Neural cell (in vitro differentiated cells): ENCODE measurements around the gene TUB. TPM values are rescaled to one million over a fixed set of nuclear protein-coding genes. Genes with fewer than 3 reads are reported as not detected.

Source experiments
- H2AFZ ChIP-seq: fragments of 200-600, 300-800 bp; sonication (generic), shearing (Covaris generic); 2 replicates; pipeline ENCODE4 v1.6.0; 2014; ENCODE audit warnings: low read depth, mild to moderate bottlenecking, antibody characterized with exemption, low read length, moderate library complexity
- H3F3A ChIP-seq: fragments of 200-600 bp; shearing (Covaris generic); 2 replicates; pipeline ENCODE4 v1.6.1; 2016; ENCODE audit warnings: mild to moderate bottlenecking, moderate library complexity, mixed read lengths, antibody characterized with exemption, low read length; ENCODE audit not compliant: insufficient read depth, poor library complexity, severe bottlenecking
- H3K27ac ChIP-seq: fragments of 200-600, 300-800 bp; sonication (generic), shearing (Covaris generic); 2 replicates; pipeline ENCODE4 v1.5.1; 2014; ENCODE audit warnings: mild to moderate bottlenecking, low read length, moderate library complexity
- H3K27me3 ChIP-seq: fragments of 300-800, 200-600 bp; sonication (generic), shearing (Covaris generic); 2 replicates; pipeline ENCODE4 v1.6.0; 2014; ENCODE audit warnings: mild to moderate bottlenecking, low read depth, low read length, moderate library complexity; ENCODE audit not compliant: insufficient read depth
- H3K36me3 ChIP-seq: fragments of 300-800, 200-600 bp; sonication (generic), shearing (Covaris generic); 2 replicates; pipeline ENCODE4 v1.5.1; 2014; ENCODE audit warnings: mild to moderate bottlenecking, antibody characterized with exemption, low read length, moderate library complexity; ENCODE audit not compliant: insufficient read depth
- H3K4me2 ChIP-seq: fragments of 300-800, 200-600 bp; sonication (generic), shearing (Covaris generic); 2 replicates; pipeline ENCODE4 v1.6.0; 2014; ENCODE audit warnings: mild to moderate bottlenecking, low read length
- H3K4me3 ChIP-seq: fragments of 300-800, 200-600 bp; sonication (generic), shearing (Covaris generic); 2 replicates; pipeline ENCODE4 v1.5.1; 2014; ENCODE audit warnings: mild to moderate bottlenecking, low read length, moderate library complexity
- H3K79me2 ChIP-seq: fragments of 200-600 bp; shearing (Covaris generic); replicated peaks from 2 replicates; pipeline ENCODE4 v1.6.0; 2014; ENCODE audit warnings: mild to moderate bottlenecking, low read length, moderate library complexity; ENCODE audit not compliant: insufficient read depth
- H3K9ac ChIP-seq: fragments of 300-800, 200-600 bp; sonication (generic), shearing (Covaris generic); 2 replicates; pipeline ENCODE4 v1.6.1; 2016; ENCODE audit warnings: mild to moderate bottlenecking, low read length, mixed read lengths
- H3K9me2 ChIP-seq: fragments of 200-600 bp; shearing (Covaris generic); 2 replicates; pipeline ENCODE4 v1.6.1; 2016; ENCODE audit warnings: mild to moderate bottlenecking, low read length, mixed read lengths; ENCODE audit not compliant: insufficient read depth
- H3K9me3 ChIP-seq: fragments of 200-600, 300-800 bp; sonication (generic), shearing (Covaris generic); 2 replicates; pipeline ENCODE4 v1.6.1; 2016; ENCODE audit warnings: mild to moderate bottlenecking, mixed run types, low read length, moderate library complexity, mixed read lengths
- H4K20me1 ChIP-seq: fragments of 200-600 bp; shearing (Covaris generic); 2 replicates; pipeline ENCODE4 v1.6.1; 2016; ENCODE audit warnings: mild to moderate bottlenecking, mixed run types; ENCODE audit not compliant: insufficient read depth
- EP300 ChIP-seq: fragments of 450-650 bp; conservative IDR thresholded peaks from 2 replicates; pipeline ENCODE4 v1.6.1; 2014; ENCODE audit warnings: antibody characterized with exemption, mild to moderate bottlenecking, moderate library complexity; ENCODE audit not compliant: poor library complexity, severe bottlenecking
- EZH2 ChIP-seq: fragments of 200-600, 300-800 bp; shearing (Covaris generic), sonication (generic); IDR thresholded peaks from 2 replicates; pipeline ENCODE4 v1.6.1; 2014; ENCODE audit warnings: antibody characterized with exemption, low read length, borderline replicate concordance, mild to moderate bottlenecking; ENCODE audit not compliant: insufficient read depth, poor library complexity, severe bottlenecking
- MXI1 ChIP-seq: fragments of 450-650 bp; conservative IDR thresholded peaks from 2 replicates; pipeline ENCODE4 v1.6.1; 2014; ENCODE audit warnings: antibody characterized with exemption, mild to moderate bottlenecking; ENCODE audit not compliant: poor library complexity, severe bottlenecking
- POLR2AphosphoS5 ChIP-seq: IDR thresholded peaks from 2 replicates; pipeline ENCODE4 v1.6.1; 2012
- RAD21 ChIP-seq: fragments of 450-650 bp; conservative IDR thresholded peaks from 2 replicates; pipeline ENCODE4 v1.6.1; 2014; ENCODE audit warnings: antibody characterized with exemption, mild to moderate bottlenecking, moderate library complexity
- SMC3 ChIP-seq: fragments of 450-650 bp; conservative IDR thresholded peaks from 2 replicates; pipeline ENCODE4 v1.6.1; 2014; ENCODE audit warnings: antibody characterized with exemption, mild to moderate bottlenecking, moderate library complexity; ENCODE audit not compliant: poor library complexity
- TAF1 ChIP-seq: IDR thresholded peaks from 2 replicates; pipeline ENCODE4 v1.6.1; 2012; ENCODE audit warnings: low read depth
- polyA plus RNA-seq: library from polyadenylated mRNA; depleted of rRNA; stranded (reverse); fragments of >200 nt; gene quantifications from 2 replicates; pipeline ENCODE4 v1.2.3, GENCODE V29; 2014
- TF ChIP-seq, protein P1 (sequence below): IDR thresholded peaks from 2 replicates; pipeline ENCODE4 v1.6.1; 2012; ENCODE audit warnings: borderline replicate concordance
- TF ChIP-seq, protein P2 (sequence below): fragments of 450-650 bp; IDR thresholded peaks from 2 replicates; pipeline ENCODE4 v1.5.1; 2014; ENCODE audit warnings: antibody characterized with exemption, mild to moderate bottlenecking, moderate library complexity; ENCODE audit not compliant: poor library complexity, severe bottlenecking

The TUB gene
- polyA plus RNA-seq, 1 donor from 2014 or later = 125 TPM

DNA sequence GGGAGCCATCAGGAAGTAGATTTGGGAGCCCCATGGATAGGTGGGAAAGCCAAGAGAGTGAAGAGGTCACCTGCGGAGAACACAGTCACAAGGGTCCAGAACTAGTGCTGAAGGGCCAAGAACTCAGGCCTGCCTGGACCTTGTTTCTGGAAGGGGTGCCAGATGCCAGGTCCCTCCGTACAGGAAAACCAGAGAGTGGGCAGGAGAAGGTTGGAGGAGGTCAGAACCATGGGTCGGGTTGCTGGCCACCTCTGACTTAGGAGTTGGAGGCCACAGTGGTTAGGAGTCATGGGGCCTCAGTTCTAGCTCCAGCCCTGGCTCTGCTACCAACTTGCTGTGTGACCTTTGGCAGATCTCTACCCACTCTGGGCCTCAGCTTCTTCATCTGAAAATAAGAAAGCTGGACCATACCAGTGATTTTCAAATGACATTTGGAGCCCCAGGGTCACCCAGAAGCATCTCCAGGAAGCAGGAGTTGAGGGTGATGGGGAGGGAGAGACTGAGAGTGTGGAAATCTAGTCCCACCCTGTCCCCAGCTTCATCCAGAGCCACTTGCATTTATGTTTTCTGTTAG, 20.8 kb upstream of the TUB start:
- Histone ChIP-seq H4K20me1 (no peaks in the 10 kb centered on the region), H3K36me3 (no peaks in the 10 kb centered on the region), H3K27ac (no peak overlapping the region), H3K4me2 (no peak overlapping the region), H3K4me3 (no peak overlapping the region), H3K9ac (no peak overlapping the region), H3K79me2 (no peaks in the 10 kb centered on the region), H3F3A (no peaks in the 10 kb centered on the region), H3K9me3 (no peaks in the 10 kb centered on the region), H3K9me2 (no peaks in the 10 kb centered on the region), H3K27me3 (no peaks in the 10 kb centered on the region), H2AFZ (no peak overlapping the region)
- TF ChIP-seq TAF1 = no peak
- TF ChIP-seq, protein P1, sequence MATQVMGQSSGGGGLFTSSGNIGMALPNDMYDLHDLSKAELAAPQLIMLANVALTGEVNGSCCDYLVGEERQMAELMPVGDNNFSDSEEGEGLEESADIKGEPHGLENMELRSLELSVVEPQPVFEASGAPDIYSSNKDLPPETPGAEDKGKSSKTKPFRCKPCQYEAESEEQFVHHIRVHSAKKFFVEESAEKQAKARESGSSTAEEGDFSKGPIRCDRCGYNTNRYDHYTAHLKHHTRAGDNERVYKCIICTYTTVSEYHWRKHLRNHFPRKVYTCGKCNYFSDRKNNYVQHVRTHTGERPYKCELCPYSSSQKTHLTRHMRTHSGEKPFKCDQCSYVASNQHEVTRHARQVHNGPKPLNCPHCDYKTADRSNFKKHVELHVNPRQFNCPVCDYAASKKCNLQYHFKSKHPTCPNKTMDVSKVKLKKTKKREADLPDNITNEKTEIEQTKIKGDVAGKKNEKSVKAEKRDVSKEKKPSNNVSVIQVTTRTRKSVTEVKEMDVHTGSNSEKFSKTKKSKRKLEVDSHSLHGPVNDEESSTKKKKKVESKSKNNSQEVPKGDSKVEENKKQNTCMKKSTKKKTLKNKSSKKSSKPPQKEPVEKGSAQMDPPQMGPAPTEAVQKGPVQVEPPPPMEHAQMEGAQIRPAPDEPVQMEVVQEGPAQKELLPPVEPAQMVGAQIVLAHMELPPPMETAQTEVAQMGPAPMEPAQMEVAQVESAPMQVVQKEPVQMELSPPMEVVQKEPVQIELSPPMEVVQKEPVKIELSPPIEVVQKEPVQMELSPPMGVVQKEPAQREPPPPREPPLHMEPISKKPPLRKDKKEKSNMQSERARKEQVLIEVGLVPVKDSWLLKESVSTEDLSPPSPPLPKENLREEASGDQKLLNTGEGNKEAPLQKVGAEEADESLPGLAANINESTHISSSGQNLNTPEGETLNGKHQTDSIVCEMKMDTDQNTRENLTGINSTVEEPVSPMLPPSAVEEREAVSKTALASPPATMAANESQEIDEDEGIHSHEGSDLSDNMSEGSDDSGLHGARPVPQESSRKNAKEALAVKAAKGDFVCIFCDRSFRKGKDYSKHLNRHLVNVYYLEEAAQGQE = no peak
- TF ChIP-seq MXI1 = no peak
- TF ChIP-seq EZH2 = no peak
- TF ChIP-seq SMC3 = no peak
- no peak for TF ChIP-seq EP300
- no peak for TF ChIP-seq RAD21
- TF ChIP-seq, protein P2, sequence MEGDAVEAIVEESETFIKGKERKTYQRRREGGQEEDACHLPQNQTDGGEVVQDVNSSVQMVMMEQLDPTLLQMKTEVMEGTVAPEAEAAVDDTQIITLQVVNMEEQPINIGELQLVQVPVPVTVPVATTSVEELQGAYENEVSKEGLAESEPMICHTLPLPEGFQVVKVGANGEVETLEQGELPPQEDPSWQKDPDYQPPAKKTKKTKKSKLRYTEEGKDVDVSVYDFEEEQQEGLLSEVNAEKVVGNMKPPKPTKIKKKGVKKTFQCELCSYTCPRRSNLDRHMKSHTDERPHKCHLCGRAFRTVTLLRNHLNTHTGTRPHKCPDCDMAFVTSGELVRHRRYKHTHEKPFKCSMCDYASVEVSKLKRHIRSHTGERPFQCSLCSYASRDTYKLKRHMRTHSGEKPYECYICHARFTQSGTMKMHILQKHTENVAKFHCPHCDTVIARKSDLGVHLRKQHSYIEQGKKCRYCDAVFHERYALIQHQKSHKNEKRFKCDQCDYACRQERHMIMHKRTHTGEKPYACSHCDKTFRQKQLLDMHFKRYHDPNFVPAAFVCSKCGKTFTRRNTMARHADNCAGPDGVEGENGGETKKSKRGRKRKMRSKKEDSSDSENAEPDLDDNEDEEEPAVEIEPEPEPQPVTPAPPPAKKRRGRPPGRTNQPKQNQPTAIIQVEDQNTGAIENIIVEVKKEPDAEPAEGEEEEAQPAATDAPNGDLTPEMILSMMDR = no peak
- no peak for TF ChIP-seq POLR2AphosphoS5

DNA sequence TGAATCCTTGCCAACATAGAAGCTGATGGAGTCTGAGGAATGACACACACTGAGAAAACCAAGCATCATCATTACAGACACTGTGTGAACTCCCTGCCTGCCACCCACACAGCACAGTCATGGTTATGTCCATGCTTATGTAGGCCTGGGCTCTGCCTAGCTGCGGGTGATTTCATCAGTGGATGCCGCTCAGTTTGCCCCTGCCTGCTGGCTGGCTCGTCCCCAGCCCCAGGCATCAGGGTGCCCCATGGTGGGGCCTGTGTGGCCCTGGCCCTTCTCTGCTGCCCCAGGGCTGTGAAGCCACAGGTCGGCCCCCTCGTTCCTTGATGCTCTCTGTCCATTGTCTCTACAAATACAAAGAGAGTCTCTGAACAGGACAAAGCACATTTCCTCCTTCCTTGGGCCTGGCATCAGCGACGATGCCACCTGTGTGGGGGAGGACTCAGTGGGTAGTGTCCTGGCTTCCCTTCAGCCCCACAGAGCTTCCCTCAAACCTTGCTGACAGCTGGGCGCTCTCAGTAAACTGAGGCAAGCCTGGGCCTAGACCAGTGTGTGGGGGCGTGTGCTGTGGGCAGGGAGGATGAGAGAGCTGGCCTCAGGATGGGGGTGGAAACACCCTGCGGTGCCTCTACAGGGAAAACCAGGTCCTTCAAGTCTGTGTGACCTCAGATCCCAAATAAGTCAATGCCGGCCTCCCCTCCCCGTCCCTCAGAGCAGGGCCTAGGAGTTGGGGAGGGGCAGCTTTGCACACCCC, 20.0 kb upstream of the TUB start:
- H2AFZ ChIP-seq = no peak overlapping the region
- H3K9ac ChIP-seq = no peak overlapping the region
- no peak overlapping the region for H3K4me3 ChIP-seq
- no peaks in the 10 kb centered on the region for H3K9me3 ChIP-seq
- no peaks in the 10 kb centered on the region for H3K9me2 ChIP-seq
- no peaks in the 10 kb centered on the region for H3K36me3 ChIP-seq
- TF ChIP-seq, protein P1 = no peak
- TF ChIP-seq RAD21 = no peak
- H3K4me2 ChIP-seq = no peak overlapping the region
- no peaks in the 10 kb centered on the region for H3K27me3 ChIP-seq
- H3K79me2 ChIP-seq = no peaks in the 10 kb centered on the region
- H3K27ac ChIP-seq = no peak overlapping the region
- H4K20me1 ChIP-seq = no peaks in the 10 kb centered on the region
- no peaks in the 10 kb centered on the region for H3F3A ChIP-seq
